ENCODE measurements around the gene PRM3. TPM values are rescaled to one million over a fixed set of nuclear protein-coding genes. Genes with fewer than 3 reads are reported as not detected.

Gene PRM3
- total and polyA plus RNA-seq, 2 of the 8 experiments (the other 6 are each of a cell fraction or from before 2014, with no cell fraction given): not detected

DNA sequence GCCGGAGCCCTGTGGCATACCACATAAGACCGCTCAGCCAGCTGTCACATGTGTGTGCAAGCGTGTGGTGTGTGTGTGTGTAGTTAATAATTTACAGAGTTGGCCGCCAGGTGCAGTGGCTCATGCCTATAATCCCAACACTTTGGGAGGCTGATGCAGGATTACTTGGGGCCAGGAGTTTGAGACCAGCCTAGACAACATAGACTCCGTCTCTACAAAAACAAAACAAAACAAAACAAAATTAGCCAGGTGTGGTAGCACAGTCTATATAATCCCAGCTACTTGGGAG lies 37.8 kb downstream of the PRM3 start (continued):
- TF ChIP-seq RNF2 (IDR thresholded peaks at IDR 0.05; ENCODE audit: borderline replicate concordance, low read depth, low read length, missing control alignments, poor library complexity, severe bottlenecking) (no peak), TBP (IDR thresholded peaks at IDR 0.05; ENCODE audit: low read depth, low read length) (no peak)
- TF ChIP-seq, protein P1, sequence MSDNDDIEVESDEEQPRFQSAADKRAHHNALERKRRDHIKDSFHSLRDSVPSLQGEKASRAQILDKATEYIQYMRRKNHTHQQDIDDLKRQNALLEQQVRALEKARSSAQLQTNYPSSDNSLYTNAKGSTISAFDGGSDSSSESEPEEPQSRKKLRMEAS (IDR thresholded peaks at IDR 0.05): no peak
